Activated CD8-positive, alpha-beta T cell treated with anti-CD3 and anti-CD28 coated beads for 36 hours (primary cell): Measurements from ENCODE around the gene ANKRD28. TPM values are rescaled to one million over a fixed set of nuclear protein-coding genes. Genes with fewer than 3 reads are reported as not detected.

Experiments used
- ATAC-seq: fragments of 200-7000 bp; cut with Tn5 transposase; one replicate; pipeline ENCODE4 v1.10.0; 2021; ENCODE audit warnings: mild to moderate bottlenecking, moderate library complexity
- CTCF ChIA-PET: fragments of 350-600 bp; sonication (Branson Sonifier 250); formaldehyde crosslinking; loops from one replicate; lab custom pipeline; 2021; ENCODE audit warnings: antibody characterized with exemption; lab: Charles Lee
- POLR2A ChIA-PET: fragments of 350-600 bp; sonication (Branson Sonifier 250); formaldehyde crosslinking; loops from one replicate; lab custom pipeline; 2021; ENCODE audit warnings: antibody characterized with exemption; lab: Charles Lee
- DNase-seq: peaks from one replicate; pipeline ENCODE4 v3.0.0-alpha.2; 2020
- H3K27ac Mint-ChIP-seq: one replicate; pipeline ENCODE4 v1.8.0; 2021; ENCODE audit warnings: mild to moderate bottlenecking, mixed read lengths
- H3K27me3 Mint-ChIP-seq: one replicate; pipeline ENCODE4 v1.8.0; 2021; ENCODE audit warnings: mixed read lengths
- H3K36me3 Mint-ChIP-seq: one replicate; pipeline ENCODE4 v1.8.0; 2021; ENCODE audit warnings: low read depth, mixed read lengths
- H3K4me1 Mint-ChIP-seq: one replicate; pipeline ENCODE4 v1.8.0; 2021; ENCODE audit warnings: low read depth, mixed read lengths
- H3K4me3 Mint-ChIP-seq: one replicate; pipeline ENCODE4 v1.8.0; 2021; ENCODE audit warnings: mild to moderate bottlenecking, moderate library complexity, mixed read lengths
- H3K9me3 Mint-ChIP-seq: one replicate; pipeline ENCODE4 v1.8.0; 2021; ENCODE audit warnings: mixed read lengths
- CTCF ChIP-seq: fragments of 200-600 bp; IDR thresholded peaks from one replicate; pipeline ENCODE4 v1.8.0; 2022; ENCODE audit warnings: antibody characterized with exemption, mild to moderate bottlenecking
- intact Hi-C: fragments of 100-400 bp; cut with micrococcal nuclease; formaldehyde crosslinking; loops from one replicate; pipeline ENCODE4 v1.10.0; 2022
- total RNA-seq, 2 experiments: library from RNA; stranded (reverse); gene quantifications; one replicate each; pipeline ENCODE4 v1.2.3, GENCODE V29; 2021

ANKRD28 gene
- total RNA-seq, 2 experiments from 2014 or later: 32.9 to 35.3 TPM

GRCh38 chr3:15638193-15638890, 159.4 kb downstream of the ANKRD28 start:
- TF ChIP-seq CTCF: no peak
- no peaks in the 10 kb centered on the region for H3K9me3 Mint-ChIP-seq
- ATAC-seq (no peak), DNase-seq (peak; percentile 39)
- no peaks in the 10 kb centered on the region for H3K27me3 Mint-ChIP-seq
- H3K4me3 Mint-ChIP-seq: no peak overlapping the region
- ChIA-PET CTCF (interaction anchor here (1.2 to 1.3 kb wide), 2 partner anchors 34 to 174 kb away, joined by 3 read pairs; no protein-coding TSS in a partner anchor), POLR2A (no interaction called here)
- H3K36me3 Mint-ChIP-seq: peaks cover 6% of the 10 kb centered on the region
- peak overlapping the region; percentile 72 for H3K27ac Mint-ChIP-seq
- peaks cover 54% of the 10 kb centered on the region for H3K4me1 Mint-ChIP-seq
- intact Hi-C loops: loop anchor here (5.0 kb wide), 1 partner anchor 159 kb away; the partner anchor contains the start of gene ANKRD28

- Mint-ChIP-seq H3K9me3 (no peaks in the 10 kb centered on the region), H3K27ac (peak overlapping the region; percentile 72), H3K27me3 (no peaks in the 10 kb centered on the region), H3K4me3 (no peak overlapping the region), H3K4me1 (peaks cover 61% of the 10 kb centered on the region), H3K36me3 (peaks cover 4% of the 10 kb centered on the region)
- intact Hi-C loops: loop anchor here (5.0 kb wide), 1 partner anchor 160 kb away; the partner anchor contains the start of gene ANKRD28
- peak; percentile 55 for ATAC-seq
- ChIA-PET CTCF (interaction anchor here (1.3 to 2.4 kb wide), 2 partner anchors 9 to 175 kb away, joined by 3 to 9 read pairs; no protein-coding TSS in a partner anchor), POLR2A (no interaction called here)
- TF ChIP-seq CTCF: no peak
- DNase-seq: peak; percentile 65
Measured at GRCh38 chr3:15637131-15637951, 160.4 kb downstream of the ANKRD28 start.

GRCh38 chr3:15636028-15636709, 161.6 kb downstream of the ANKRD28 start:
- TF ChIP-seq CTCF: no peak
- Mint-ChIP-seq H3K27ac (peak overlapping the region; percentile 87), H3K4me3 (peak overlapping the region; percentile 14), H3K9me3 (no peaks in the 10 kb centered on the region), H3K27me3 (no peaks in the 10 kb centered on the region), H3K36me3 (no peaks in the 10 kb centered on the region), H3K4me1 (peaks cover 69% of the 10 kb centered on the region)
- DNase-seq (peak; percentile 74), ATAC-seq (peak; percentile 79)
- intact Hi-C loops: loop anchor here (5.0 kb wide), 1 partner anchor 161 kb away; the partner anchor contains the start of gene ANKRD28
- ChIA-PET POLR2A (interaction anchor here (0.8 to 1.5 kb wide), 7 partner anchors 11 to 177 kb away, joined by 3 to 6 read pairs (median 4); partner anchors contain the start of genes ANKRD28, BTD and HACL1), CTCF (interaction anchor here (2.4 kb wide), 1 partner anchor 10 kb away, joined by 9 read pairs; no protein-coding TSS in a partner anchor)

GRCh38 chr3:15635121-15635661, 162.6 kb downstream of the ANKRD28 start:
- Mint-ChIP-seq H3K36me3 (no peaks in the 10 kb centered on the region), H3K4me1 (peaks cover 78% of the 10 kb centered on the region), H3K27ac (peak overlapping the region; percentile 87), H3K27me3 (no peaks in the 10 kb centered on the region), H3K4me3 (no peak overlapping the region), H3K9me3 (no peaks in the 10 kb centered on the region)
- POLR2A ChIA-PET: interaction anchor here (0.6 to 1.5 kb wide), 7 partner anchors 8 to 178 kb away, joined by 3 to 6 read pairs (median 3); partner anchors contain the start of gene ANKRD28
- ATAC-seq (no peak), DNase-seq (no peak)
- no peak for TF ChIP-seq CTCF
- intact Hi-C loops: loop anchor here (5.0 kb wide), 1 partner anchor 162 kb away; the partner anchor contains the start of gene ANKRD28
- CTCF ChIA-PET: interaction anchor here (1.1 to 3.1 kb wide), 2 partner anchors 11 to 177 kb away, joined by 3 to 17 read pairs; no protein-coding TSS in a partner anchor
